Hepatocyte (in vitro differentiated cells): Measurements from ENCODE around the gene DCAF11. TPM values are rescaled to one million over a fixed set of nuclear protein-coding genes. Genes with fewer than 3 reads are reported as not detected.

Source experiments
- DNase-seq: peaks from one replicate; pipeline ENCODE4 v3.0.0-alpha.2; 2016; ENCODE audit warnings: low spot score
- H2AFZ ChIP-seq: fragments of 200-600 bp; sonication (generic); 2 replicates; pipeline ENCODE4 v1.6.0; 2016; ENCODE audit warnings: antibody characterized with exemption, mild to moderate bottlenecking
- H3K27ac ChIP-seq: fragments of 200-600 bp; sonication (generic); 2 replicates; pipeline ENCODE4 v1.5.1; 2016; ENCODE audit warnings: mild to moderate bottlenecking
- H3K27me3 ChIP-seq: fragments of 200-600 bp; sonication (generic); 2 replicates; pipeline ENCODE4 v1.6.1; 2016
- H3K36me3 ChIP-seq: fragments of 200-600 bp; sonication (generic); replicated peaks from 2 replicates; pipeline ENCODE4 v1.5.1; 2016; ENCODE audit warnings: low read depth; ENCODE audit not compliant: insufficient read depth
- H3K4me1 ChIP-seq: fragments of 200-600 bp; sonication (generic); 2 replicates; pipeline ENCODE4 v1.5.1; 2016; ENCODE audit warnings: mild to moderate bottlenecking, moderate library complexity; ENCODE audit not compliant: insufficient read depth
- H3K4me2 ChIP-seq: fragments of 200-600 bp; sonication (generic); 2 replicates; pipeline ENCODE4 v1.6.0; 2016
- H3K4me3 ChIP-seq: fragments of 200-600 bp; sonication (generic); 2 replicates; pipeline ENCODE4 v1.5.1; 2016; ENCODE audit warnings: mild to moderate bottlenecking
- H3K79me2 ChIP-seq: fragments of 200-600 bp; sonication (generic); 2 replicates; pipeline ENCODE4 v1.6.0; 2017; ENCODE audit warnings: mild to moderate bottlenecking
- H3K9me2 ChIP-seq: fragments of 200-600 bp; sonication (generic); replicated peaks from 2 replicates; pipeline ENCODE4 v1.6.0; 2017; ENCODE audit warnings: mild to moderate bottlenecking; ENCODE audit not compliant: insufficient read depth
- H3K9me3 ChIP-seq: fragments of 200-600 bp; sonication (generic); 2 replicates; pipeline ENCODE4 v1.5.1; 2016; ENCODE audit warnings: low read depth, mild to moderate bottlenecking
- H4K20me1 ChIP-seq: fragments of 200-600 bp; sonication (generic); 2 replicates; pipeline ENCODE4 v1.6.0; 2016; ENCODE audit warnings: mild to moderate bottlenecking; ENCODE audit not compliant: insufficient read depth, poor library complexity, severe bottlenecking
- CTCF ChIP-seq: fragments of 200-600 bp; sonication (generic); IDR thresholded peaks from 2 replicates; pipeline ENCODE4 v1.5.1; 2016; ENCODE audit warnings: antibody characterized with exemption, mild to moderate bottlenecking; ENCODE audit not compliant: poor library complexity
- EZH2 ChIP-seq: fragments of 200-600 bp; sonication (generic); IDR thresholded peaks from 2 replicates; pipeline ENCODE4 v1.6.1; 2016; ENCODE audit warnings: antibody characterized with exemption, mild to moderate bottlenecking, borderline replicate concordance
- EZH2phosphoT487 ChIP-seq: fragments of 200-600 bp; sonication (generic); IDR thresholded peaks from one replicate; pipeline ENCODE4 v1.6.1; 2018; ENCODE audit warnings: antibody characterized with exemption, mild to moderate bottlenecking, low read depth, moderate library complexity; ENCODE audit not compliant: unreplicated experiment, severe bottlenecking
- WGBS: methylation state at CpG from one replicate; pipeline ENCODE4 v1.1.6; 2016; ENCODE audit warnings: low lambda C conversion rate; ENCODE audit errors: missing lambda C conversion rate; 5-methylcytosine and 5-hydroxymethylcytosine counted together
- polyA plus RNA-seq: library from polyadenylated mRNA; unstranded; fragments of >200 nt; fragmentation: Nextera tagmentation; extraction: Ambion mirVana; gene quantifications from 2 replicates; pipeline ENCODE4 v1.2.1, GENCODE V29; 2016
- total RNA-seq: library from RNA; depleted of rRNA; stranded (reverse); fragments of >200 nt; gene quantifications from 2 replicates; pipeline ENCODE4 v1.2.3, GENCODE V29; 2014

DCAF11 gene
- total and polyA plus RNA-seq, 2 experiments from 2014 or later, result 55.6 to 78.9 TPM

- TF ChIP-seq EZH2phosphoT487 (no peak), CTCF (no peak), EZH2 (no peak)
- Histone ChIP-seq H4K20me1 (no peaks in the 10 kb centered on the region), H3K27me3 (no peaks in the 10 kb centered on the region), H3K4me3 (no peak overlapping the region), H3K9me3 (no peaks in the 10 kb centered on the region), H3K79me2 (no peaks in the 10 kb centered on the region), H3K27ac (no peak overlapping the region), H2AFZ (no peak overlapping the region), H3K9me2 (no peaks in the 10 kb centered on the region), H3K36me3 (no peaks in the 10 kb centered on the region), H3K4me1 (peaks cover 3% of the 10 kb centered on the region), H3K4me2 (no peak overlapping the region)
- no peak for DNase-seq
- 99% methylated on average over 3 of the region's 3 CpGs for WGBS
Measured at GRCh38 chr14:24085215-24085614, 29.4 kb upstream of the DCAF11 start.

- H3K4me3 ChIP-seq, result no peak overlapping the region
- H3K36me3 ChIP-seq, result no peaks in the 10 kb centered on the region
- H4K20me1 ChIP-seq, result no peaks in the 10 kb centered on the region
- H3K4me1 ChIP-seq, result no peaks in the 10 kb centered on the region
- H3K79me2 ChIP-seq, result no peaks in the 10 kb centered on the region
- no peak overlapping the region for H2AFZ ChIP-seq
- H3K4me2 ChIP-seq, result no peak overlapping the region
- 51% methylated on average over 3 of the region's 3 CpGs for WGBS
- no peak for TF ChIP-seq EZH2phosphoT487
- TF ChIP-seq CTCF, result no peak
- TF ChIP-seq EZH2, result no peak
- H3K9me3 ChIP-seq, result no peaks in the 10 kb centered on the region
- no peak overlapping the region for H3K27ac ChIP-seq
- no peak for DNase-seq
- no peaks in the 10 kb centered on the region for H3K27me3 ChIP-seq
- no peaks in the 10 kb centered on the region for H3K9me2 ChIP-seq
Measured at GRCh38 chr14:24086193-24086955, 28.2 kb upstream of the DCAF11 start.

GRCh38 chr14:24087004-24087403, 27.6 kb upstream of the DCAF11 start:
- Histone ChIP-seq H3K4me1 (no peaks in the 10 kb centered on the region), H3K36me3 (no peaks in the 10 kb centered on the region), H3K4me3 (no peak overlapping the region), H3K27me3 (no peaks in the 10 kb centered on the region), H3K4me2 (no peak overlapping the region), H3K9me3 (no peaks in the 10 kb centered on the region), H2AFZ (no peak overlapping the region), H3K9me2 (no peaks in the 10 kb centered on the region), H3K79me2 (no peaks in the 10 kb centered on the region), H4K20me1 (no peaks in the 10 kb centered on the region), H3K27ac (no peak overlapping the region)
- no peak for TF ChIP-seq CTCF
- DNase-seq, result no peak
- WGBS, result 92% methylated on average over 1 of the region's 1 CpG

- no peaks in the 10 kb centered on the region for H3K9me2 ChIP-seq
- no peak overlapping the region for H2AFZ ChIP-seq
- H3K79me2 ChIP-seq, result no peaks in the 10 kb centered on the region
- H3K27ac ChIP-seq, result no peak overlapping the region
- no peaks in the 10 kb centered on the region for H3K9me3 ChIP-seq
- peaks cover 2% of the 10 kb centered on the region for H3K4me1 ChIP-seq
- no peaks in the 10 kb centered on the region for H3K27me3 ChIP-seq
- TF ChIP-seq EZH2, result no peak
- TF ChIP-seq CTCF, result no peak
- no peak for TF ChIP-seq EZH2phosphoT487
- no peaks in the 10 kb centered on the region for H4K20me1 ChIP-seq
- H3K4me3 ChIP-seq, result no peak overlapping the region
- no peaks in the 10 kb centered on the region for H3K36me3 ChIP-seq
- H3K4me2 ChIP-seq, result no peak overlapping the region
- WGBS, result 90% methylated on average over 2 of the region's 2 CpGs
- no peak for DNase-seq
Measured at GRCh38 chr14:24088095-24088494, 26.5 kb upstream of the DCAF11 start.
